Effector CD8-positive, alpha-beta T cell (primary cell): Measurements from ENCODE around the gene CD1B.
"Not testable (repeated sequence)": the region's sequence is repeated elsewhere in the genome, so short reads cannot be mapped to it uniquely, and the experiment has no call there.

Experiments
- DNase-seq: peaks from one replicate; lab custom pipeline; 2025; lab: John Stamatoyannopoulos, UW

Gene CD1B

DNA sequence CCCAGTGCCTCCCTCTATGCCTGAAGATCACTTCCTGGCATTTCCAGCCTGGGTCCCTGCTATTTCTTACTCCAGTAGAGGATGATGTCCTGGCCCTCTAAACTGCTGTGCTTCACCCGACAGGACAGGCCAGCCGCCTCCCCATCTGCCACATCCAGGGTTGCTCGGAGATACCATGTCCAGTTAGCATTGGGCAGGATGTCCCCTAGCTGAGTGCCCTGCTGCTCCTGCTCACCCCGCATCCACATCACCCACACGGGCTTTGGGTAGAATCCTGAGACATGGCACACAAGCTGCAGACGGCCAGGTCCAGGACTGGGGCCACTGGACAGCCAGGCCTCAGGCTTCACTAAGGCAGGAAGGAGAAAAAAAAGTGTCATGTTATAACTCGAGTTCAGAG, 2.0 kb downstream of the CD1B start:
- DNase-seq: no peak

DNA sequence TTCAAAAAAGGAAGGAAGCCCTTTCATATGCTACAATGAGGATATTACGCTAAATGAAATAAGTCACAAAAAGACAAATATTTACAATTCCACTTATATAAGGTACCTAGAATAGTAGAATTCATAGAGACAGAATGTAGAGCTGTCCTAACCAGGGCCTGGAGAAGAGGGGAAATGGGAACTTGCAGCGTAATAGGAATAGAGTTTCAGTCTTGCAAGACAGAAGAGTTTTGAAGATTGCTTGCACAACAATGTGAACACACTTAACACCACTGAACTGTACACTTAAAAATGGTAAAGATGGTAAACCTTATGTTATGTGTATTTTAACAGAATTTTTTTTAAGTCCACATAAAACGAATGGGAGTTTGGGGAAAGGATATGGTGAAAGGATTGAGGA, 2.9 kb downstream of the CD1B start:
- no peak for DNase-seq

DNA sequence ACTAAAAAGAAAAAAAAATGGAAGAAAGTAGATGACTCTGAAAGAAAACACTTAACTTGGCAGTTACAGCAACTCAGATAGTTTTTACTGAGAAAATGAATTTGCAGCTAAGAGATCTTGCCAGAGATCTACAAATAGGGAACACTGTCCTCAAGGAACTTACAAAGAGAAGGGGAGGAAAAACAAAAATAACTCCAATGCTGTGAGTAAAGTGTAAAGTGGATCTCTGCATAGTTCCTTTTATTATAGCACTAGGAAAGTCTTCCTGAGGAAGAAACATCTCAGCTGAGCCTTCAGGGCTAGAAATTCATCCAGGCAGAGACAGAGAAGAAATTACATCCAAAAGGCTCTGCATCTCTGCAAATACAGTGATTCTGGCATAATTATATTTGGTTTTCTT, 3.9 kb downstream of the CD1B start:
- no peak for DNase-seq

DNA sequence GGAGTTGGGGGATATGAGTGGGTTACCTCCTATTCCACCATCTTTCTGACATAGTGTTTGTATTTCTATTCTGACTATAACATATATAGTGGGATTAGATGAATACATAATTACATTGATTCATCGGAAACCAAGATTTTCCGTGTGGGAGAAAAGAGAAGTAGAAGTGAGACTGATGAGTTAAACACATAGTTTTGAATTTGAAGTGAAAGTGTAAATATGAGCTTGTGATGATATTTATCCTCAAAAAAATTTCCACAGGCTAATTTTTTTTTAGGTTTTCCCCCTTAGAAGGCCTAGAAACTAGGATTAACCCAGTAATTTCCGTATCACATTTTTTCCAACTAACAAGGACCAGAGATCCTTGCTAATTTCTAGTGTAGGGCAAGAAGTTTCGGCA, 6.9 kb downstream of the CD1B start:
- no peak for DNase-seq

DNA sequence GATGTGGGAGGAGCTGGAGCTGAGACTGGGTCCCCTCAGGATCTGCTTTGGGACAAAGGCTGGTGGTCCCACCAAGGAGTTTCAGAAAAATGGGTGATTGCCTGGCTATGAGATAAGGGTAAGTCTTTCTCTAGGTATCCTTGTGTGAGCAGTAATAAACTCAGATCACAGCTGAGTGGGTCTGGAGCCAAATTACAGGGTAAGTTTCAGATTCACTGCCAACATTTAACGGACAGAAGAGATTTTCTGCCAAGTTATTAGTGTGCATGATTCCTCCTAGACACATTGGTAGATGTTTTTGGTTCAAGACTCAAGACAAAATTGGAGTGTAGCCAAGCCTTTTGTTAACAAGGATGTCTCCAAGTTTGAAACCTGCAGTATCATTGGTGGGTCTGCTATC, 7.5 kb downstream of the CD1B start:
- no peak for DNase-seq

DNA sequence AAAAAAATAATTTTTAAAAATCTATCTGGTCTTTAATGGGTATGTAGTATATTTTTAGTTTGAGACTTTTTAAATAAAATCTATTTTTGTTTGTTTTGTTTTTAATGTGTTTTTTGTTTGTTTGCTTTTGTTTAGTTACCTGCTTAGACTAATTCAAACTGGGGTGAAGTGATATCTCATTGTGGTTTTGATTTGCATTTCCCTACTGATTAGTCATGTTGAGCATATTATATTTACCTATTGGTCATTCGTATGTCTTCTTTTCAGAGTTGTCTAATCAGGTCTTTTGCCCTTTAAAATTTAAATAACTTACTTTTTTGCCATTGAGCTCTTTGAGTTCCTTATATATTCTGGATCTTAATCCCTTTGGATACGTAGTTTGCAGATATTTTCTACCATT, 20.3 kb downstream of the CD1B start:
- DNase-seq: no peak

DNA sequence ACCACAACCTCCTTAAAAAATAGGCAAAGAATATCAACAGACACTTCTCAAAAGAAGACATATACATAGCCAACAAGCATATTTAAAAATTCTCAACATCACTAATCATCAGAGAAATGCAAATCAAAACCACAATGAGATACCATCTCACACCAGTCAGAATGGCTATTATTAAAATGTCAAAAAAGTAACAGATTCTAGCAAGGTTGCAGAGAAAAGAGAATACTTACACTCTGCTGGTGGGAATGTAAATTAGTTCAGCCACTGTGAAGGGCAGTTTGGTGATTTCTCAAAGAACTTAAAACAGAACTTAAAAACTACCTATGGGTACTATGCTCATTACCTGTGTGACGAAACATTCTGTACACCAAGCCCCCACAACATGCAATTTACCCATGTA, 20.7 kb downstream of the CD1B start:
- no peak for DNase-seq

DNA sequence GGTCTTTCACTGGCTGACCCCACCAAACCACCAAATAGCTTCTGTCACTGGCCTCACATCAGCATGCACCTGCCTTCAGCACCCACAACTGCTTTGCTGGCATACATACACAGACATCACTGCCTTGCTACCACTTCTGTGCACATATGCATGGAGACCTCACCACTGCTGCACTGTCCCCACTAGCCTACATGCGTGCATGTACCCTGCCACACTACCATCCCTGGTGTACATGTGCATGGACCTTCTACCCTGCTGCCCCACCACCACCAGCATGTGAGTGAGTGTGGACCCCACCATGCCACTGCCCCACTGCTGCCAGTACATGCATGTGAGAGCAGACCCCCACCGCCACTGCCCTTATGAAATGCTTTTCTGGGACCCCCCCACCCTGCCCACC, 35.5 kb downstream of the CD1B start:
- DNase-seq: no peak

DNA sequence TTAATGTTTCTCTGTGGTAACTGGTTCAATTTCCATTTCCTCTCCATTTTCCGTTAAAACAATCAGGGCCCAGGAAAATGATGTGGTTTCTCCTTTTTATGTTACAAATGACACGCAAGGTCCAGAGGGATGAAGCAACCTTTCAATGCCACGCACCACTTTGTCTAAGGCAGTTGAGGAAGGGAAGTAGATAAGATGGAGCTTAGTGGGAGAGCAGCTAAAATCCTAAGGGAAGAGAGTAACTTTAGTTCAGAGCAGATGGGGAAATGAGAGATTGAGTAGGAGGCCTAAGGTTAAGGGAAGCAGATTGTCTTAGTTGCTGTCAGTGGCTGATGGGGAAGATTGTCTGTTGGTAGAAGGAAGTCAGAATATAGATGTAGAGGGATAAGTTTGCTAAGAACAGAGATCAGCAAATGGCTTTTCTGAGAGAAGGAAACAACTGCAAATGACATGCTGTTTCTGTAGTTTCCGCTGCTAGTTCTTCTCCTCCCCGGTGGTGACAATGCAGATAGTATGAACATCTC, 40.9 kb downstream of the CD1B start:
- DNase-seq: no peak

DNA sequence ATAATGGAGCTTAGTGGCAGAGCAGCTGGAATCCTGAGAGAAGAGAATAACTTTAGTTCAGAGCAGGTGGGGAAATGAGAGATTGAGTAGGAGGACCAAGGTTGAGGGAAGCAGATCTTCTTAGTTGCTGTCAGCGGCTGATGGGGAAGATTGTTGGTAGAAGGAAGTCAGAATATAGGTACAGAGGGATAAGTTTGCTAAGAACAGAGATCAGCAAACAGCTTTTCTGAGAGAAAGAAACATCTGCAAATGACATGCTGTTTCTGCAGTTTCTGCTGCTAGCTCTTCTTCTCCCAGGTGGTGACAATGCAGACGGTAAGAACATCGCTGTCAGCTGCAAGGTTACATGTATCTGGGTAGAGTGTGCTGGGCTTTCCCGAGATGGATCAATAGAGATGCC, 41.5 kb downstream of the CD1B start, which contains the start of gene CD1C:
Gene CD1C, plus strand, starts transcription at position 113 of the 400 bp plus-strand sequence. Its CDS starts 142 bp downstream, at position 255.
- DNase-seq: no peak

DNA sequence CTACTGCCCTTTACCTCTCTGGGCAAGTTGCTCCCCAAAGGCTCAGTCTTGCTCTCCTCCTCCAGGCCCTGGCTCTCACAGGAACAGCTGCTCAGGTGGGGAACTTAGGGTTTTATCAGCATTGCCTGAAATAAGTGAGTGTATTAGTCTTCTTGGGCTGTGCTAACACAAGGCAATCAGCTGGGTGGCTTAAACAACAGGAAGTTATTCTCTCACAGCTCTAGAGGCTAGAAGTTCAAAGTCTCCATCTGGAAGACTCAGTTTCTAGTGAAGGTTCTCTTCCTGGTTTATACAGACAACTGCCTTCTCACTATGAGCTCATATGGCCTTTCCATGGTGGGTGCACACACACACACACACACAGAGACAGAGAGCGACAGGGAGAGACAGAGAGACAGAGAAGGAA, 44.4 kb downstream of the CD1B start:
- DNase-seq: no peak

DNA sequence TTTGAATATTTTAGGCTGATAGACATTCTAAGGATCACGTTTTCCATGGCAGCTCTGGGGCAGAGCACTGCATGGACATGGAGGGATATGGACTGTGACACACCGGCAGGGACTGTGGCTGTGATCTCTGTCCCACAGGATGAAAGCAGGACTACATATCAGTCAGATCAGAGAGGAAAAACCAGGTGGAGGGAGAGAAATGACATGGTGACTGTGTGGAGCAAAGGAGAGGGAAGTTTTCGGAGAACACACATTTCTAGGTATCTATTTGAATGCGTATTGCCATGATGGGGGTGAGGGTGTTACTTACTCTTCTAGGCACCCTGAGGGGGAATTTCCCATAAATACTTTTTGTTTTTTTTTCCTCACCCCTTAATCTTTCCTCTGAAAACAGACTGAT, 44.8 kb downstream of the CD1B start:
- DNase-seq: no peak

DNA sequence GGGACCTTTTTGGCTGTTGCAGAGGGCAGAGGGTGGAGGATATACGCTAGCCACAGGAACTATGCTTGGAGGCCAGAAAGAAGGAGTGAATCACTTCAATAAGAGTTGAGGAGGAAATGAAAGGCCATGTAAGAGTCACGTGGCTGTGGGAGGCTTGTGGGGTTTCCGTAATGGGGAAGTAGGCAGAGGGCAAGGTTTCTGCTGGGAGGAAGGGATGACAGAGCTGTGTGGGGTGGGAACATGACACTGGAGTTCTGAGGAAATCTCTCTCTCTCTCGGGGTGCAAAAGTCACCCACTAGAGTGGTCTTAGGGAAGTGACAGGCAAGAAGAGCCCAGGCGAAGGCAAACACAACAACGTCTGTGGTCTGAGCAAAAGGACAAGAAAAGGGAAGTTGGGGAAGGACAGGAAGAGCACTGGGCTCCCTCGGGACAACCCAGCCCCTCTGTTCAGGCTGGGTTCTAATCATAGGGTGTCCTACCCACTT, 45.5 kb downstream of the CD1B start:
- DNase-seq: no peak

DNA sequence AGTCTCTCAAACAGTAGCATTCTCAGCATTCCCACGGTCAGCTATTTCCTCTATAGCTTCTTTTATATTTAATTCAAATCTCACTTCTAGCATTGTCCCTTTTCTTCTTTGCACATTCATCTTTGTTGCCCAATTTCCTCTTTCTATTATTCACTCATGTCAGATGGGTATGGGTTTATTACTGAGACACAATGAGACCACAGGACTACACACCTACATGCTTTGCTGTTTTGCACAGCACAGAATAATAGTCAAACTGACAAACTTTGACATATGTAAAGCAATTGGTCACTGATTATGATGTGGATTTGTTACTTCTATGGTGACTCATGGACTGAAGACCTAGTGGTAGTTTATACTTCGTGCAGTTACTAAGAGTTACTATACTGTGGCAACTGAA, 47.4 kb downstream of the CD1B start:
- no peak for DNase-seq

DNA sequence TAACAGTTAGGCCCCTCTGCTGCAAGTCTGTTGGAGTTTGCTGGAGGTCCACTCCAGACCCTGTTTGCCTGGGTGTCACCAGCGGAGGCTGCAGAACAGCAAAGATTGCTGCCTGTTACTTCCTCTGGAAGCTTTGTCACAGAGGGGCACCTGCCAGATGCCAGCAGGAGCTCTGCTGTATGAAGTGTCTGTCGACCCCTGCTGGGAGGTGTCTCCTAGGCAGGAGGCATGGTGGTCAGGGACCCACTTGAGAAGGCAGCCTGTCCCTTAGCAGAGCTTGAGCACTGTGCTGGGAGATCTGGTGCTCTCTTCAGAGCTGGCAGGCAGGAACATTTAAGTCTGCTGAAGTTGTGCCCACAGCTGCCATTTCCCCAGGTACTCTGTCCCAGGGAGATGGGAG, 48.9 kb downstream of the CD1B start:
- not testable (repeated sequence) for DNase-seq
